ENCODE measurements around the gene OR13C9.

OR13C9 gene, protein sequence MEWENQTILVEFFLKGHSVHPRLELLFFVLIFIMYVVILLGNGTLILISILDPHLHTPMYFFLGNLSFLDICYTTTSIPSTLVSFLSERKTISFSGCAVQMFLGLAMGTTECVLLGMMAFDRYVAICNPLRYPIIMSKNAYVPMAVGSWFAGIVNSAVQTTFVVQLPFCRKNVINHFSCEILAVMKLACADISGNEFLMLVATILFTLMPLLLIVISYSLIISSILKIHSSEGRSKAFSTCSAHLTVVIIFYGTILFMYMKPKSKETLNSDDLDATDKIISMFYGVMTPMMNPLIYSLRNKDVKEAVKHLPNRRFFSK

DNA sequence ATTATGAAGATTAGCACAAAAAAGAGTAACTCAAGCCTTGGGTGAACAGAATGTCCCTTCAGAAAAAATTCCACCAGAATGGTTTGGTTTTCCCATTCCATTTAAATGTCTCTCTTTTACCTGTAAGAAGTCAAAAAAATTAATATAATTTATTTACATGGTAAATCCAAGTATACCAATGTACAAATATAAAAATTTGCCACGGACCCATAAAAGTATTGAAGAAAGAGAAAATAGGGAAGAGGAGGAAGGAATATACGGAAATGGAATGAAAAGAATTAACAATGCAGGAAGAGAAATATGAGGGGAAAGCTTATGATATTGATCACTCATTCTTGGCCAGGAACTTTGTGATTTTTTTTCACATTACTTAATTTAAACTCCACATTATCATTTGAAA lies at the start of gene OR13C9:
TSS of gene OR13C9 (minus strand) at position 101 of the 400 bp plus-strand sequence. CDS start at position 101, 0 bp downstream.
- no peak within 1 kb of the TSS for H3K4me2 ChIP-seq (ENCODE audit: low read depth, low read length, poor library complexity, severe bottlenecking)
- TF ChIP-seq, protein P1, sequence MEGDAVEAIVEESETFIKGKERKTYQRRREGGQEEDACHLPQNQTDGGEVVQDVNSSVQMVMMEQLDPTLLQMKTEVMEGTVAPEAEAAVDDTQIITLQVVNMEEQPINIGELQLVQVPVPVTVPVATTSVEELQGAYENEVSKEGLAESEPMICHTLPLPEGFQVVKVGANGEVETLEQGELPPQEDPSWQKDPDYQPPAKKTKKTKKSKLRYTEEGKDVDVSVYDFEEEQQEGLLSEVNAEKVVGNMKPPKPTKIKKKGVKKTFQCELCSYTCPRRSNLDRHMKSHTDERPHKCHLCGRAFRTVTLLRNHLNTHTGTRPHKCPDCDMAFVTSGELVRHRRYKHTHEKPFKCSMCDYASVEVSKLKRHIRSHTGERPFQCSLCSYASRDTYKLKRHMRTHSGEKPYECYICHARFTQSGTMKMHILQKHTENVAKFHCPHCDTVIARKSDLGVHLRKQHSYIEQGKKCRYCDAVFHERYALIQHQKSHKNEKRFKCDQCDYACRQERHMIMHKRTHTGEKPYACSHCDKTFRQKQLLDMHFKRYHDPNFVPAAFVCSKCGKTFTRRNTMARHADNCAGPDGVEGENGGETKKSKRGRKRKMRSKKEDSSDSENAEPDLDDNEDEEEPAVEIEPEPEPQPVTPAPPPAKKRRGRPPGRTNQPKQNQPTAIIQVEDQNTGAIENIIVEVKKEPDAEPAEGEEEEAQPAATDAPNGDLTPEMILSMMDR (conservative IDR thresholded peaks at IDR 0.05; ENCODE audit: low read length): no peak
- no peak for TF ChIP-seq EZH2phosphoT487 (IDR thresholded peaks at IDR 0.05; ENCODE audit: borderline replicate concordance)

DNA sequence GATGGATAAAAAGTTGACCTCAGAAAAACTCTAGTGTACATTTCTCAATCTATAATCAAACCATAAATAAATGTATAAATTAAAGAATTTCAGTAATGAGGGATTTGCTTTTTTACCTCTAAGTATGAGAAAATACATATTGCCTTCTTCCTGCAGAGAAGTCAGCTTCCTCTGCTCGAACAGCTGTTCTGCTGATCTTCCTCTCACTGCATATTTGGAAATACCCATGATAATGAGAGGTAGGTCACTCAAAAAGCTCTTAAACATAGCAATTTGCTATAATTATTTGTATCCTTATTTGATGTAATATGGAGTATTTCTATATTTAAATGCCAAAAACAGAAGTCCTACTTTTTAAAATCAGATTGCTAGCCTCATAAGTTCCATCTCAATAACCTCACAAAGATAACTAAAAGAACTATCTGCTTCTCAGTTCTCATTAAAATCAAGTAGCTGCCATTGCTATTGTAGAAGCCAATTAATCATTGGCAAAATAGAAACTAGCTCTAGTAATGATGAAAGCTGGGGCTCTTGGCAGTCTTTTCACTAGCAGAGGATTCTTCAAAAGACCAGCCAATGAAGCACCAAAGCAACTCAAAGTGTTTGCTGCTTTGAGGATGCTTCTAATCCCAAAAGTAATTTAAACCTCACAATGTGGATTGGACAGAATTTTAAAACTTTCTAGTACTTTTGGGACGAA lies 40.6 kb upstream of the OR13C9 start:
- Histone ChIP-seq H3K9me2 (replicated peaks; ENCODE audit: low read depth, low read length) (no peaks in the 10 kb centered on the region), H3K9ac (ENCODE audit: low read depth, low read length, poor library complexity, severe bottlenecking) (no peak overlapping the region), H3K4me2 (ENCODE audit: low read depth, low read length, poor library complexity, severe bottlenecking) (no peak overlapping the region), H3K4me3 (ENCODE audit: low read length, poor library complexity, severe bottlenecking) (no peak overlapping the region), H4K20me1 (ENCODE audit: insufficient read depth, low read length, poor library complexity, severe bottlenecking) (no peaks in the 10 kb centered on the region), H3K9me3 (ENCODE audit: insufficient read depth, low read depth, low read length) (no peaks in the 10 kb centered on the region), H3F3A (ENCODE audit: low read depth) (no peaks in the 10 kb centered on the region), H3K4me1 (ENCODE audit: insufficient read depth, low read length, poor library complexity, severe bottlenecking) (no peaks in the 10 kb centered on the region), H2AFZ (ENCODE audit: low read length) (no peak overlapping the region), H3K36me3 (ENCODE audit: insufficient read depth, low read length) (no peaks in the 10 kb centered on the region), H3K79me2 (ENCODE audit: insufficient read depth, low read length) (no peaks in the 10 kb centered on the region), H3K27me3 (ENCODE audit: insufficient read depth, low read length, poor library complexity, severe bottlenecking) (no peaks in the 10 kb centered on the region)
- TF ChIP-seq EZH2phosphoT487 (IDR thresholded peaks at IDR 0.05; ENCODE audit: borderline replicate concordance): no peak
- TF ChIP-seq, protein P1 (conservative IDR thresholded peaks at IDR 0.05; ENCODE audit: low read length): no peak

More for the DNA sequence above, at the start of gene OR13C9:
- Histone ChIP-seq H3K27me3 (ENCODE audit: insufficient read depth, low read length, poor library complexity, severe bottlenecking) (no peaks in the 10 kb centered on the region), H3K4me1 (ENCODE audit: insufficient read depth, low read length, poor library complexity, severe bottlenecking) (no peaks in the 10 kb centered on the region), H3K79me2 (ENCODE audit: insufficient read depth, low read length) (no peaks in the 10 kb centered on the region), H3K4me3 (ENCODE audit: low read length, poor library complexity, severe bottlenecking) (no peak within 1 kb of the TSS), H3K9ac (ENCODE audit: low read depth, low read length, poor library complexity, severe bottlenecking) (no peak within 1 kb of the TSS), H3F3A (ENCODE audit: low read depth) (no peaks in the 10 kb centered on the region), H4K20me1 (ENCODE audit: insufficient read depth, low read length, poor library complexity, severe bottlenecking) (no peaks in the 10 kb centered on the region), H3K9me3 (ENCODE audit: insufficient read depth, low read depth, low read length) (no peaks in the 10 kb centered on the region), H3K9me2 (replicated peaks; ENCODE audit: low read depth, low read length) (no peaks in the 10 kb centered on the region), H2AFZ (ENCODE audit: low read length) (no peak within 1 kb of the TSS), H3K36me3 (ENCODE audit: insufficient read depth, low read length) (no peaks in the 10 kb centered on the region)

DNA sequence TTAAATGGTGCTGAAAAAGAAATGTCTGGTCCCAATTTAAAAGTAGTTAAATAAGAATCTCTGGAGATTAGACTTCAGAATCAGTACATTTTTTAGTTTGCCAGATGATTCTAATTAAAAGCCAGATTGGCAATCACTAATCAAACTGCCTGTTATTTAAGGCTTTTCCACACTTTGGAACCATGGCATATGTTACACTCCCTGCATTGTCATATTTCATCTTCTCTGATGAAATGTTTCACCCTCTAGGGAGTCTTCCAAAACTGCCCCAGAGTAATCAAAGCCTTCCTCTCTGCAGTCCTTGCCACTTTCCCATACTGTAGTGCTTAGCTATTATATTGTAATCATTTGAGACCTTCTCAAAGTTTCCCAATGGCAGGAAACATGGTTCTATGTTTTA lies 17.5 kb upstream of the OR13C9 start:
- TF ChIP-seq, protein P1 (conservative IDR thresholded peaks at IDR 0.05; ENCODE audit: low read length): no peak
- no peak for TF ChIP-seq EZH2phosphoT487 (IDR thresholded peaks at IDR 0.05; ENCODE audit: borderline replicate concordance)
- H3K9me2 ChIP-seq (replicated peaks; ENCODE audit: low read depth, low read length): no peaks in the 10 kb centered on the region
- no peak overlapping the region for H3K4me2 ChIP-seq (ENCODE audit: low read depth, low read length, poor library complexity, severe bottlenecking)
- H3K9ac ChIP-seq (ENCODE audit: low read depth, low read length, poor library complexity, severe bottlenecking): no peak overlapping the region
- no peaks in the 10 kb centered on the region for H3K36me3 ChIP-seq (ENCODE audit: insufficient read depth, low read length)
- no peak overlapping the region for H3K4me3 ChIP-seq (ENCODE audit: low read length, poor library complexity, severe bottlenecking)
- H3K9me3 ChIP-seq (ENCODE audit: insufficient read depth, low read depth, low read length): no peaks in the 10 kb centered on the region
- no peaks in the 10 kb centered on the region for H3K4me1 ChIP-seq (ENCODE audit: insufficient read depth, low read length, poor library complexity, severe bottlenecking)
- no peaks in the 10 kb centered on the region for H3F3A ChIP-seq (ENCODE audit: low read depth)
- H3K27me3 ChIP-seq (ENCODE audit: insufficient read depth, low read length, poor library complexity, severe bottlenecking): no peaks in the 10 kb centered on the region
- no peaks in the 10 kb centered on the region for H3K79me2 ChIP-seq (ENCODE audit: insufficient read depth, low read length)
- H4K20me1 ChIP-seq (ENCODE audit: insufficient read depth, low read length, poor library complexity, severe bottlenecking): no peaks in the 10 kb centered on the region
- H2AFZ ChIP-seq (ENCODE audit: low read length): no peak overlapping the region

Data from Loucy (cell line).